ENCODE data around the gene NDUFAF3. TPM values are rescaled to one million over a fixed set of nuclear protein-coding genes. Genes with fewer than 3 reads are reported as not detected.

Gene NDUFAF3
- total RNA-seq, 1 donor from 2014 or later, result 91.3 TPM

- H3K27me3 ChIP-seq, result no peaks in the 10 kb centered on the region
- TF ChIP-seq CTCF (IDR thresholded peaks at IDR 0.05) (no peak), POLR2A (IDR thresholded peaks at IDR 0.05) (no peak), POLR2AphosphoS5 (IDR thresholded peaks at IDR 0.05; ENCODE audit: insufficient read depth in 1 of 2, low read depth in 1 of 2) (no peak)
- intact Hi-C loops (cut with DNase I), result loop anchor here (5.0 kb wide), 1 partner anchor 83 kb away; the partner anchor contains the start of gene QRICH1
- no peaks in the 10 kb centered on the region for H3K9me3 ChIP-seq
- H3K36me3 ChIP-seq, result peaks cover 0 to 20% of the 10 kb centered on the region in 2 donors
- H3K27ac ChIP-seq, result no peak overlapping the region
- H3K4me1 ChIP-seq, result peaks cover 39% of the 10 kb centered on the region
- DNase-seq (ENCODE audit: extremely low spot score in 2 of 2), result no peak
- H3K4me3 ChIP-seq, result no peak overlapping the region
These were observed 12.5 kb upstream of the NDUFAF3 start for GRCh38 chr3:49009396-49009795.

GRCh38 chr3:49012441-49013017 is 9.4 kb upstream of the NDUFAF3 start:
- intact Hi-C loops (cut with DNase I), result no loop called here
- Histone ChIP-seq H3K9me3 (no peaks in the 10 kb centered on the region), H3K27ac (no peak overlapping the region), H3K36me3 (peaks cover 0 to 42% of the 10 kb centered on the region in 2 donors), H3K27me3 (no peaks in the 10 kb centered on the region), H3K4me3 (no peak overlapping the region), H3K4me1 (peaks cover 41% of the 10 kb centered on the region)
- DNase-seq (ENCODE audit: extremely low spot score in 2 of 2), result no peak
- TF ChIP-seq POLR2A (IDR thresholded peaks at IDR 0.05), result no peak
- TF ChIP-seq POLR2AphosphoS5 (IDR thresholded peaks at IDR 0.05; ENCODE audit: insufficient read depth in 1 of 2, low read depth in 1 of 2), result no peak
- no peak for TF ChIP-seq CTCF (IDR thresholded peaks at IDR 0.05)

GRCh38 chr3:49013113-49013737 is 8.7 kb upstream of the NDUFAF3 start:
- H3K9me3 ChIP-seq, result no peaks in the 10 kb centered on the region
- intact Hi-C loops (cut with DNase I), result no loop called here
- H3K36me3 ChIP-seq, result peaks cover 0 to 42% of the 10 kb centered on the region in 2 donors
- no peak overlapping the region for H3K4me3 ChIP-seq
- no peaks in the 10 kb centered on the region for H3K27me3 ChIP-seq
- DNase-seq (ENCODE audit: extremely low spot score in 2 of 2), result no peak
- H3K4me1 ChIP-seq, result peaks cover 41% of the 10 kb centered on the region
- TF ChIP-seq POLR2AphosphoS5 (IDR thresholded peaks at IDR 0.05; ENCODE audit: insufficient read depth in 1 of 2, low read depth in 1 of 2), result no peak
- no peak for TF ChIP-seq CTCF (IDR thresholded peaks at IDR 0.05)
- TF ChIP-seq POLR2A (IDR thresholded peaks at IDR 0.05), result no peak
- no peak overlapping the region for H3K27ac ChIP-seq

- H3K36me3 ChIP-seq, result peaks cover 0 to 42% of the 10 kb centered on the region in 2 donors
- intact Hi-C loops (cut with DNase I), result no loop called here
- TF ChIP-seq CTCF (IDR thresholded peaks at IDR 0.05) (no peak), POLR2A (IDR thresholded peaks at IDR 0.05) (no peak), POLR2AphosphoS5 (IDR thresholded peaks at IDR 0.05; ENCODE audit: insufficient read depth in 1 of 2, low read depth in 1 of 2) (no peak)
- H3K4me1 ChIP-seq, result peaks cover 39% of the 10 kb centered on the region
- no peaks in the 10 kb centered on the region for H3K27me3 ChIP-seq
- no peak overlapping the region for H3K27ac ChIP-seq
- no peak for DNase-seq (ENCODE audit: extremely low spot score in 2 of 2)
- H3K9me3 ChIP-seq, result no peaks in the 10 kb centered on the region
- H3K4me3 ChIP-seq, result no peak overlapping the region
These were observed 7.9 kb upstream of the NDUFAF3 start for GRCh38 chr3:49013738-49014660.

Data from vagina (tissue), 2 donors.